ENCODE results near the gene KMT5B.

- TF ChIP-seq GATA2 (IDR thresholded peaks at IDR 0.05; ENCODE audit: low read depth, low read length) (no peak), GATA3 (IDR thresholded peaks at IDR 0.05; ENCODE audit: low read depth, low read length) (no peak)
Observed at GRCh38 chr11:68196219-68196618, 16.9 kb downstream of the KMT5B start.
